Panc1 (cell line): ENCODE measurements around the gene DUOXA1. TPM values are rescaled to one million over a fixed set of nuclear protein-coding genes. Genes with fewer than 3 reads are reported as not detected.

Experiments
- ATAC-seq: fragments of 200-7000 bp; cut with Tn5 transposase; 2 replicates; pipeline ENCODE4 v1.9.1; 2020; ENCODE audit warnings: mild to moderate bottlenecking, moderate library complexity
- BruUV-seq: library from RNA; stranded (reverse); fragments of 400-500 nt; replicated peaks from 2 replicates; lab custom pipeline; 2021; lab: Mats Ljungman, UMichigan
- CTCF ChIA-PET: fragments of 300-600 bp; sonication (Branson Sonifier 250); formaldehyde crosslinking; loops from one replicate; lab custom pipeline; 2022; ENCODE audit warnings: antibody characterized with exemption; lab: Charles Lee
- POLR2A ChIA-PET: fragments of 300-600 bp; sonication (Branson Sonifier 250); formaldehyde crosslinking; loops from one replicate; lab custom pipeline; 2022; ENCODE audit warnings: antibody characterized with exemption; lab: Charles Lee
- DNase-seq: peaks from one replicate; pipeline ENCODE4 v3.0.0-alpha.2; 2010; ENCODE audit warnings: low read depth, low spot score
- H3K27ac ChIP-seq: 2 replicates; pipeline ENCODE4 v1.5.1; 2011; ENCODE audit warnings: mild to moderate bottlenecking, low read length, inconsistent platforms
- H3K27me3 ChIP-seq: fragments of 200-500 bp; sonication (Bioruptor generic); 2 replicates; pipeline ENCODE4 v1.6.0; 2014; ENCODE audit warnings: low read length, inconsistent platforms; ENCODE audit not compliant: control insufficient read depth, insufficient read depth
- H3K36me3 ChIP-seq: fragments of 200-500 bp; sonication (Bioruptor generic); 2 replicates; pipeline ENCODE4 v1.5.1; 2014; ENCODE audit warnings: inconsistent platforms, mild to moderate bottlenecking, low read length, moderate library complexity; ENCODE audit not compliant: control insufficient read depth, insufficient read depth
- H3K4me1 ChIP-seq: 2 replicates; pipeline ENCODE4 v1.5.1; 2011; ENCODE audit warnings: inconsistent platforms, mild to moderate bottlenecking, low read length, moderate library complexity; ENCODE audit not compliant: control insufficient read depth, insufficient read depth
- H3K4me3 ChIP-seq, 2 experiments: 2 replicates each; pipeline ENCODE4 v1.5.1; 2011 to 2012; ENCODE audit warnings: low read depth in 2 of 2, low read length in 2 of 2, mild to moderate bottlenecking in 2 of 2, inconsistent platforms in 1 of 2, moderate library complexity in 1 of 2
- H3K9me3 ChIP-seq: fragments of 200-500 bp; sonication (Bioruptor generic); 2 replicates; pipeline ENCODE4 v1.5.1; 2014; ENCODE audit warnings: low read depth, mild to moderate bottlenecking, inconsistent platforms, low read length, moderate library complexity; ENCODE audit not compliant: control insufficient read depth, insufficient read depth
- POLR2AphosphoS5 ChIP-seq: IDR thresholded peaks from 2 replicates; pipeline ENCODE4 v1.6.1; 2012; ENCODE audit warnings: mild to moderate bottlenecking, low read depth, low read length, moderate library complexity
- SIN3A ChIP-seq: IDR thresholded peaks from 2 replicates; pipeline ENCODE4 v1.6.1; 2012; ENCODE audit warnings: low read depth, mild to moderate bottlenecking, low read length, moderate library complexity, borderline replicate concordance; ENCODE audit not compliant: insufficient read depth
- TCF7L2 ChIP-seq: IDR thresholded peaks from 2 replicates; pipeline ENCODE4 v1.6.1; 2011; ENCODE audit warnings: mild to moderate bottlenecking, low read depth, low read length, inconsistent platforms
- in situ Hi-C: cut with HindIII; loops from 2 replicates; pipeline ENCODE4 v1.10.0; 2016; ENCODE audit warnings: low sequenced_read_pairs, low pct_unique_long_range_greater_than_20kb
- intact Hi-C: fragments of 100-400 bp; cut with micrococcal nuclease; formaldehyde crosslinking; loops from one replicate; pipeline ENCODE4 v1.10.0; 2022; ENCODE audit not compliant: unreplicated experiment
- total RNA-seq: library from RNA; stranded (reverse); gene quantifications from one replicate; pipeline ENCODE4 v1.2.1, GENCODE V29; 2021; ENCODE audit not compliant: unreplicated experiment
- TF ChIP-seq, protein P1 (sequence below): fragments of 450-650 bp; IDR thresholded peaks from 2 replicates; pipeline ENCODE4 v1.5.1; 2017; ENCODE audit warnings: mild to moderate bottlenecking
- TF ChIP-seq, protein P2 (sequence below), 2 experiments: IDR thresholded peaks; 2 replicates each; pipeline ENCODE4 v1.6.1; 2011 to 2012; ENCODE audit warnings: low read depth in 2 of 2, control low read depth in 1 of 2, low read length in 1 of 2, mild to moderate bottlenecking in 1 of 2, moderate library complexity in 1 of 2; ENCODE audit not compliant: insufficient read depth in 1 of 2

Gene DUOXA1
- total RNA-seq, 1 experiment from 2014 or later, result not detected

DNA sequence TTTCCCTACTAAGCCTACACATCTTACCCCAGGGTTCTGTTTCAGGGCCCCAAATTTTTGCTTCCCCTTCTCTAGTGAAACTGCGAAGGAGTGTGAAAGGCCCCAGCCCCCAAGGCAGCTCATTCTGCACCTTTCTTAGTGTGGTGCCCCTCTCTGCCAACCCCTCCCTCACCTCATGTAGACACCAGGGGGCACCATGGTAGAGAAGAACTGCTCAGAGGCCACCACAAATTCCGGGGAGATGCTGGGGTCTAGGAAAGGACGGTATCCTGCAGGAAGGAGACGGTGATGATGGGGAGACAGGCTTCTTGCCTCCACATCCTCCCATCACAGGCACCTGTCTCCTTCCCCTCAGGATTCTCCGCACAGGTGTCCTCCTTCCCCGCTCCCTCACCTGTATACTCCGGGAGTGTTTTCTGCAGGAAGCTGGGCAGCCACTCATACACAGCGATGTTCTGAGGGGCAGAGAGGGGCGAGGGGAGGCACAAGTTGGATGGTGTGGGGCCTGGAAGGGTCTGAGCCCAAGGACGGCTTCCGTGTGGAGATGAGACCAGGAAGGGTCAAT is 19.3 kb downstream of the DUOXA1 start:
- in situ Hi-C loops, result no loop called here
- Histone ChIP-seq H3K36me3 (no peaks in the 10 kb centered on the region), H3K9me3 (no peaks in the 10 kb centered on the region), H3K4me1 (peaks cover 14% of the 10 kb centered on the region), H3K27me3 (peaks cover 21% of the 10 kb centered on the region), H3K27ac (no peak overlapping the region), H3K4me3 (no peak overlapping the region)
- DNase-seq, result no peak
- POLR2A ChIA-PET, result no interaction called here
- no peak for TF ChIP-seq POLR2AphosphoS5
- TF ChIP-seq SIN3A, result no peak
- TF ChIP-seq, protein P1, sequence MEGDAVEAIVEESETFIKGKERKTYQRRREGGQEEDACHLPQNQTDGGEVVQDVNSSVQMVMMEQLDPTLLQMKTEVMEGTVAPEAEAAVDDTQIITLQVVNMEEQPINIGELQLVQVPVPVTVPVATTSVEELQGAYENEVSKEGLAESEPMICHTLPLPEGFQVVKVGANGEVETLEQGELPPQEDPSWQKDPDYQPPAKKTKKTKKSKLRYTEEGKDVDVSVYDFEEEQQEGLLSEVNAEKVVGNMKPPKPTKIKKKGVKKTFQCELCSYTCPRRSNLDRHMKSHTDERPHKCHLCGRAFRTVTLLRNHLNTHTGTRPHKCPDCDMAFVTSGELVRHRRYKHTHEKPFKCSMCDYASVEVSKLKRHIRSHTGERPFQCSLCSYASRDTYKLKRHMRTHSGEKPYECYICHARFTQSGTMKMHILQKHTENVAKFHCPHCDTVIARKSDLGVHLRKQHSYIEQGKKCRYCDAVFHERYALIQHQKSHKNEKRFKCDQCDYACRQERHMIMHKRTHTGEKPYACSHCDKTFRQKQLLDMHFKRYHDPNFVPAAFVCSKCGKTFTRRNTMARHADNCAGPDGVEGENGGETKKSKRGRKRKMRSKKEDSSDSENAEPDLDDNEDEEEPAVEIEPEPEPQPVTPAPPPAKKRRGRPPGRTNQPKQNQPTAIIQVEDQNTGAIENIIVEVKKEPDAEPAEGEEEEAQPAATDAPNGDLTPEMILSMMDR, result no peak; the same call in 1 of the 2 replicates
- no peak for TF ChIP-seq TCF7L2
- TF ChIP-seq, protein P2, sequence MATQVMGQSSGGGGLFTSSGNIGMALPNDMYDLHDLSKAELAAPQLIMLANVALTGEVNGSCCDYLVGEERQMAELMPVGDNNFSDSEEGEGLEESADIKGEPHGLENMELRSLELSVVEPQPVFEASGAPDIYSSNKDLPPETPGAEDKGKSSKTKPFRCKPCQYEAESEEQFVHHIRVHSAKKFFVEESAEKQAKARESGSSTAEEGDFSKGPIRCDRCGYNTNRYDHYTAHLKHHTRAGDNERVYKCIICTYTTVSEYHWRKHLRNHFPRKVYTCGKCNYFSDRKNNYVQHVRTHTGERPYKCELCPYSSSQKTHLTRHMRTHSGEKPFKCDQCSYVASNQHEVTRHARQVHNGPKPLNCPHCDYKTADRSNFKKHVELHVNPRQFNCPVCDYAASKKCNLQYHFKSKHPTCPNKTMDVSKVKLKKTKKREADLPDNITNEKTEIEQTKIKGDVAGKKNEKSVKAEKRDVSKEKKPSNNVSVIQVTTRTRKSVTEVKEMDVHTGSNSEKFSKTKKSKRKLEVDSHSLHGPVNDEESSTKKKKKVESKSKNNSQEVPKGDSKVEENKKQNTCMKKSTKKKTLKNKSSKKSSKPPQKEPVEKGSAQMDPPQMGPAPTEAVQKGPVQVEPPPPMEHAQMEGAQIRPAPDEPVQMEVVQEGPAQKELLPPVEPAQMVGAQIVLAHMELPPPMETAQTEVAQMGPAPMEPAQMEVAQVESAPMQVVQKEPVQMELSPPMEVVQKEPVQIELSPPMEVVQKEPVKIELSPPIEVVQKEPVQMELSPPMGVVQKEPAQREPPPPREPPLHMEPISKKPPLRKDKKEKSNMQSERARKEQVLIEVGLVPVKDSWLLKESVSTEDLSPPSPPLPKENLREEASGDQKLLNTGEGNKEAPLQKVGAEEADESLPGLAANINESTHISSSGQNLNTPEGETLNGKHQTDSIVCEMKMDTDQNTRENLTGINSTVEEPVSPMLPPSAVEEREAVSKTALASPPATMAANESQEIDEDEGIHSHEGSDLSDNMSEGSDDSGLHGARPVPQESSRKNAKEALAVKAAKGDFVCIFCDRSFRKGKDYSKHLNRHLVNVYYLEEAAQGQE (IDR thresholded peaks at IDR 0.05; ENCODE audit: insufficient read depth in 1 of 2, low read depth in 2 of 2, low read length in 1 of 2), result no peak
- BruUV-seq, result no TSS peak
- intact Hi-C loops, result no loop called here
- ATAC-seq, result no peak
- CTCF ChIA-PET, result interaction anchor here (1.1 kb wide), 1 partner anchor 28 kb away, joined by 4 read pairs; no protein-coding TSS in a partner anchor

DNA sequence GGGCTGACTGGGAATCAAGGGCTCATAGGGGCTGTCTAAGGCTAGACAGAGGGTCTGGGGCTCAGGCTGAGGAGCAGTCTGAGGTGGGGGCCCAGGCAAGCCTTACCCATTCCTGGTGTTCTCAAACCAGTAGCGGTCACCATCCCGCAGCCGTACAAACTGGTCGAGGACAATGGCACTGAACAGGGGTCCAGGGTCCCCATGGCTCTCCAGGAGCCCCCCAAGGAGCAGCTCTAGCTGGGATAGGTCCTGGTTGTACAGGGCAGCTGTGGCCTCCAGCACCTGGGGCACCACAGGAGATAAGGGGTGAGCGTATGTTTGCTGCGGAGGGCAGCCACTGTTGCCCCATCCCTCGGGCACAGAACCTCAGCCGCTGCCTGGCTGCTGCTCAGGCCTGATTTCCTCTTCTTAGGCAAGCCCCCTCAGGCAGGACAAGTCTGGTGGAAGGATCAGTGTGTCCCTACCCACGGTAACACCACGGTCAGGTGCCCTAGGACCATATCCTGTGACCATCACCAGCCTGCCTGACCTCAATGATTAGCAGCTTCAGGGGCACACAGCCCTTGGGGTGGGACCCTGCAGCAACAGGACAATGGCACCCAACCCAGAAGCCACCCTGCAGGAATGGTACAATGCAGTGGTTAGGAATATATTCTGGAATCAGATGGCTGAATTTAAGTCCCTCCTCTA is 21.6 kb downstream of the DUOXA1 start:
- H3K27ac ChIP-seq, result no peak overlapping the region
- H3K27me3 ChIP-seq, result peaks cover 8% of the 10 kb centered on the region
- POLR2A ChIA-PET, result no interaction called here
- CTCF ChIA-PET, result no interaction called here
- intact Hi-C loops (no loop called here), in situ Hi-C loops (no loop called here)
- H3K4me1 ChIP-seq, result peaks cover 6% of the 10 kb centered on the region; the same call in 1 of the 2 replicates
- H3K4me3 ChIP-seq, result no peak overlapping the region
- BruUV-seq, result no TSS peak
- ATAC-seq, result no peak
- TF ChIP-seq SIN3A (no peak), TCF7L2 (no peak), POLR2AphosphoS5 (no peak)
- TF ChIP-seq, protein P2 (IDR thresholded peaks at IDR 0.05; ENCODE audit: insufficient read depth in 1 of 2, low read depth in 2 of 2, low read length in 1 of 2), result no peak
- TF ChIP-seq, protein P1, result no peak
- no peaks in the 10 kb centered on the region for H3K36me3 ChIP-seq
- no peaks in the 10 kb centered on the region for H3K9me3 ChIP-seq
- DNase-seq, result no peak
